HTERT RPE-1 (cell line): ENCODE measurements around the gene NDUFS7.
"Not testable (repeated sequence)": the region's sequence is repeated elsewhere in the genome, so short reads cannot be mapped to it uniquely, and the experiment has no call there.

ENCODE experiments used
- in situ Hi-C: fragments of 300-500 bp; cut with MboI; formaldehyde crosslinking; loops from 4 replicates; pipeline ENCODE4 v1.14.3; 2020; ENCODE audit warnings: low sequenced_read_pairs

The NDUFS7 gene

GRCh38 chr19:1416014-1416841, 32.5 kb downstream of the NDUFS7 start:
- in situ Hi-C loops, result no loop called here

DNA sequence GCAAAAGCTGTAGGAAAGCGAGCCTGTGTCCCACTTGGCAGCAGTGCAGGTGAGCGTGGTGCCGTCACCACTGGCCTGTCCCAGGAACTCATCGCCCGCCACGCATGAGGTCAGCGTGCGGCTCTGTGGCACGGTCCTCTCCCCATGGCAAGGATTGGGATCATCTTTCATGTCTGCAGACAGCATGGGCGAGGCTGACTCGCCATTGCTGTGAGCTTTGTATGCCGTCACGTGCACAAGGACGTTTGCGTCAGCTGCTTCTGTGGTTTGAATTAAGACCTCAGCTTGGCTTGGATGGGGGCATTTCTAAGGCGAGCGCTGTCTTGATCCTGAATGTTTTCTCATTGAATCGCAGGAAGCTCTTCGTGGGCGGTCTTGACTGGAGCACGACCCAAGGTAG, 33.4 kb downstream of the NDUFS7 start:
- in situ Hi-C loops, result no loop called here

DNA sequence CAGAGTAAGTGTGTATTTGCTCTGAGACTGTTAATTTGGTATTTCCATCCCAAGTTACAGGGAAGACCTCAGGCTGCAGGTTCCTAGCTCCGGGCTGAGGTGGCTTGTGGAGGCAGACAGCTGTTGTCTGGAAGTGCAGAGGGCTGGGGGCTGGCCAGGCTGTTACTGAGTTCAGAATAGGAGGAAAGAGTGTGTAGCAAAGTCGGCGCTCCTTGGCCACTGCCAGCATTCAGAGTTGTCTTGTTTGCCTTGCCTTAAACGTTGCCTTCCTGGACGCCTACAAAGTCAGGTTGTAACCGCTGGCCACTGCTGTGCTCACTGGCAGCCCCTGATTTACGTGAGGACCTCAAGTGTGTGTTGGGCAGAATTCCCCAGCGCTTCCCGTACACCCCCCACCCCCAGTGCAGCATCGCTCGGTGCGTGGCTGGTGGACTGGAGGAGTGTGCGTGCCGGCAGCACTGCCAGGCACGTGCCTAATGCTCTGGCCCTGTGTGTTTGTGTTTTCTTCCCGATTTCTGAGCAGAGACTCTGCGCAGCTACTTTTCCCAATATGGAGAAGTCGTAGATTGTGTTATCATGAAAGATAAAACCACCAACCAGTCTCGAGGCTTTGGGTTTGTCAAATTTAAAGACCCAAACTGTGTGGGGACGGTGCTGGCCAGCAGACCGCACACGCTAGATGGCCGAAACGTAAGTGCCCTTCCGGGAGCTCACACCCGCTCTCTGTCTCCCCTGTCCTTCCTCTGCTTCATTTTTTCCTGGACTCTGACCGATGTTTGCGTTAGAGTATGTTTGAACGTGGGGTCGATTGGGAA, 34.2 kb downstream of the NDUFS7 start:
- in situ Hi-C loops, result no loop called here

- in situ Hi-C loops, result no loop called here
Observed at GRCh38 chr19:1418496-1418775, 34.7 kb downstream of the NDUFS7 start.

- in situ Hi-C loops, result no loop called here
Observed at GRCh38 chr19:1418951-1419738, 35.4 kb downstream of the NDUFS7 start.

- in situ Hi-C loops, result not testable (repeated sequence)
Observed at GRCh38 chr19:1420085-1420484, 36.4 kb downstream of the NDUFS7 start.

GRCh38 chr19:1420590-1420989, 36.9 kb downstream of the NDUFS7 start:
- in situ Hi-C loops, result no loop called here

DNA sequence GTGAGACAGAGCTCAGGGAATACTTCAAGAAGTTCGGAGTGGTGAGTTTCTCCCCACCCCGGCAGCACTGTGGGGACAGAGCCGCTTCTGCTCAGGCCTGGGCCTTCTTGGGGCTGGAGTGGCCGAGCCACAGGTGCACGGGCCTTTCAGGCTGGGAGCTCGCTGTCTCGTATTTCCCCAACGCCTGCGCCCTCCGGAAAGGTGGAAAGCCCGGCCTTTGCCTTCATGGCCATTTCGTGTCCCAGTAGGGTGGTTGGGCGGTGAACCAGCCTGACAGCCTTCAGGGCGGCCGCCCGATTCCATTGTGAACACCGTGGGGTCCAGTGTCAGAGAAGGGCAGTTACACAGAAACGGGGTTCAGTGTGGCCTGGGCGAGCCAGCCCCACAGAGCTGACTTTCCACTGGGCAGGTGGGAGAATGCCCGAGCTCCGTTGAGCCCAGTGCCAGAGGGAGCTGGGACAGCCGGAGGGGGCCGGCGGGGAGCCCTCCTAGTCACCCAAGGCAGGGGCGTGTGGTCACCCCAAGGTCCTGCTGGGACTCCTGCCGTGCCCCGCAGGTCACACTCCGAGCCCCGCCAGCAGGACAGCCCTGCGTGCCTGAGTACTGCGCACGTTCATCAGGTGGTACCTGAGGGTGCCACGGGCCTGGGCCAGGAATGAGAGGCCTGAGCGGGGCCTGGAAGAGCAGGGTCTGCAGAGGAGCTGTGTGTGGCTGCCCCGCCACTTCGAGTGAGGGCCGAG, 37.7 kb downstream of the NDUFS7 start:
- in situ Hi-C loops, result no loop called here

DNA sequence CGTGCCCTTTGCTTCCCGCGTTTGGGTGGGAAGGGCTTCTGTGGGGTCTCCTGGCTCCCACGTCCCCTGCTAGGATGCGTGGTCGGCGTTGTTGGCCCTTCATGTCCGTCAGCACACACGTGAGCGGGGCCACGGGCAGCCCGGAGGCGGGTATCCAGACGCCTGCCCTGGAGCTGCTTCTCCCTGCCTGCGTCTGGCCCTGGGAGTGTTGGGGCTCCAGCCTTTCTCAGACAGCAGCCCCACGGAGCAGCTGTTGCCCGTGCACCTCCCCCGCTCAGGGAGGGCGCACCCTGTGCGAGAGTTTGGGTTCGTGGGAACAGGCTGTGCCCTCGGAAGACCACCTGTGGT, 38.2 kb downstream of the NDUFS7 start:
- in situ Hi-C loops, result no loop called here

DNA sequence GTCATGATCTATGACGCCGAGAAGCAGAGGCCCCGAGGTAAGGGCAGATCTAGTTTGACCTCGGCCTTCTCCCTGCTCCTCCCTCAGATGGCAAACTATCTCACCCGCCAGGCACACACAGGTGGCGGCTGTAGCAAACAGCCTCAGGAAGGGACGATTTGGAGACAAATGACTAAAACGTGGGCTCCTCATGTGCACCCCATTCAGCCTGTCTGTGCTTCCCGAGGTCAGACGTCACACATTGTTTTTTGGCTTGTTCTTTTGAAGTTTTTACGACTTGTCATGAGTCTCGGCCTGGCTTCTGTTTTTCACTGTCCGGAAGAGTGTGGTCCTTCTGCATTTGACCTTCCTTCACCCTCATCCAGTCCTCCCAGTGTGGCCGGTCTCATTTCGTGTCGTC, 38.7 kb downstream of the NDUFS7 start:
- in situ Hi-C loops, result no loop called here

- in situ Hi-C loops, result no loop called here
Observed at GRCh38 chr19:1422943-1423342, 39.2 kb downstream of the NDUFS7 start.

DNA sequence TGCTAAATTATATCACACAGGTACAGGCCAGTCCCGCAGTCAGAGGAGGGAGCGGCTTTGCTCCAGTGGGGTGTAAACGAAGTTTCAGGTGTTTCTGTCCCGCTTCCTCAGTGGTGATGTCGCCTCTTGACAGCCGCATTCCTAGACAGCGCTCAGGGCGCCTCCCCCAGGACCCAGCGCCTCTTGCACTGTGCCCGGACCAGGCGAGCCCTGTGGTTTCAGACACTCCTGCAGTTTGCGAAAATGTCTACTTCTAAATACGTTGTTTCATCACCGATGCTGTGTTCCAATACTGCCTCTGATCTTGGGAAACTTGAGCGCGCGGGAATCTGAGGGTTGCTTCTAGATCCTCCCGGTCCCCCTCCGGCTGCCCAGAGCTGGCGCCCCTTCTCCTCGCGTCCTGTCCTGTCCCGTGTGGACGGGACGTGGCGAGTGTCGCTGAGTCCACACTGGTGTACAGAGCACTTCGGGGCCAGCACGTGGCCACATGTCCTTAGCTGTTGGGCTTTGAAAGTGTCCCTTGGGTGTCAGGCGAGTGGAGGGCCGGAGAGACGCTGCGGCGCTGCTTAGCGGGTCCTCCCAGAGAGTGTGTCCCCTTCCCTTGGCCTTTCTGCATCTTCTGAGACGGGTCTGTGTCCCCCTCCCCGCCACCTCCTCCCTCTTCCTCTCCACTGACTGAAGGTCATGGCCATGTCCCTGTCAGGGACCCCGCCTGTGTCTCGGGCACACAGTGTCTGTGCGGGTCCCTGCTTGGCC, 39.9 kb downstream of the NDUFS7 start:
- in situ Hi-C loops, result no loop called here

DNA sequence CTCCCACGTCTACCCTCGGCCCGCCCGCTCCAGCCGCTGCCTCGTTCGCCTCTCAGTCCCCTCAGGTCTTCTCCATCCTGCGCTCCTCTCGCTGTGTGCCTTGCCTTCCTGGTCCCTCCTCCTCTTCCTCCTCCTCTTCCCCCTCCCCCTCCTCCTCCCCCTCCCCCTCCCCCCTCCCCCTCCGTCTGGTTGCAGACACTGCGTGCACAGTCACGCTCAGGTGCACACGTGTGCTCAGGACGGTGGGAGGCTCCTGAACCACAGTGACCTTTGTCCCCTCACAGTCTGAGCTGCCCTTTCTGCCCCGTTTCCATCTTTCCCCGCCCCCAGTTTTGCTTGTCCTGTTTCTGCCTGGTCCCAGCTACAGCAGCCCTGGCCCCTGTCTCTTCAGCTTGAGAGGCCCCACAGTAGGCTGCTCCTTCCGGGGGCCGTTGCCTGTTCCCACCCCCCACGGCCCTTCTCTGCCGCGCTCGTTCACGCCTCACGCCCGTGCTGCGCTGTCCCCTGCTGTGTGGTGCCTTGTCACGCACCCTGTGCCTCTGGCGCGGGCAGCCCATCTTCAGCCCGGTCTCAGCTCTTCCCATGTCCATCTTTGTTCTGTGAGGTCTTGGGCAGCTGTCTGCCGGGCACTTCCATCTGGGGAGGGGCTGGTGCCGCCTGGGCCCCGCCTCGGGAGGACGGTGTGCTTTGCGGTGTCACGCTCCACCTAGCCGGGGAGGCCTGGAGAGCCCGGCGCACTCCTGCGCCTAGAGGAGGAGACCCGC, 40.7 kb downstream of the NDUFS7 start:
- in situ Hi-C loops, result no loop called here

- in situ Hi-C loops, result no loop called here
Observed at GRCh38 chr19:1425102-1425837, 41.6 kb downstream of the NDUFS7 start.

DNA sequence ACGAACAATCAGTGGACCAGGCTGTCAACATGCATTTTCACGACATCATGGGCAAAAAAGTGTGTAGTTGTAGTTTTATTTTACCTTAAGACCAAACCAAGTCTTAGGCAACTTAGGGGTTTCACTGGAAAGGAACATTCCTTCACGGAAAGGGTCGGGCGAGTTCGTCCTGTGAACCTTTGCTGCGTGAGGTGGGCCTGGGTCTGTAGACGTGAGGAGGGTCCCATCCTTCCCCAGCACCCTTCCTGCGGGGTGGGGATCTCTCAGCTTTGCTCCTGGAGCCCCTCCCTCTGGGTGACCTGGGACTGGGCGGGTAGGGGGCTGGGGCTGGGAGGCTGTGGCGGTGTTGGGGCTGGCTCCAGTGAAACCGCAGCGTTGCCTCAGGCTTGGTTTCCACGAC, 42.2 kb downstream of the NDUFS7 start:
- in situ Hi-C loops, result no loop called here

DNA sequence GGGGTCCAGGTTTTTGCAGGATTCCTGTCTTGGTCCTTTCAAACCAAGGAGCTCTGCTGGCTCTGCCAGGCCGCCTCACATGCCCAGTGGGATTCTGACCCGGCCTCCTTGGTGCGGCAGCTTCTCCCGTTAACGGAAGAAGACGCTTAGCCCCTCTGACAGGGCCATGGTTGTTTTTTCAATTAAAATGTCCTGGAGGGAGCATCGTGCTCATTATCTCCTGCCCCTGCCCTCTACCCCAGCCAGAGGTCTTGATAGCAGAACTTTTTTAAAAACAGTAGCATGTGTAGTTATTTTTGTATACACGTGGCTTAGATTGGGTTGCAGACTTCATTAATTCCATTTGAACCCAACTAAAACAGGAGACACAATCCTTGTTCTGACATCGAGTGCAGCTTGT, 43.0 kb downstream of the NDUFS7 start:
- in situ Hi-C loops, result no loop called here

DNA sequence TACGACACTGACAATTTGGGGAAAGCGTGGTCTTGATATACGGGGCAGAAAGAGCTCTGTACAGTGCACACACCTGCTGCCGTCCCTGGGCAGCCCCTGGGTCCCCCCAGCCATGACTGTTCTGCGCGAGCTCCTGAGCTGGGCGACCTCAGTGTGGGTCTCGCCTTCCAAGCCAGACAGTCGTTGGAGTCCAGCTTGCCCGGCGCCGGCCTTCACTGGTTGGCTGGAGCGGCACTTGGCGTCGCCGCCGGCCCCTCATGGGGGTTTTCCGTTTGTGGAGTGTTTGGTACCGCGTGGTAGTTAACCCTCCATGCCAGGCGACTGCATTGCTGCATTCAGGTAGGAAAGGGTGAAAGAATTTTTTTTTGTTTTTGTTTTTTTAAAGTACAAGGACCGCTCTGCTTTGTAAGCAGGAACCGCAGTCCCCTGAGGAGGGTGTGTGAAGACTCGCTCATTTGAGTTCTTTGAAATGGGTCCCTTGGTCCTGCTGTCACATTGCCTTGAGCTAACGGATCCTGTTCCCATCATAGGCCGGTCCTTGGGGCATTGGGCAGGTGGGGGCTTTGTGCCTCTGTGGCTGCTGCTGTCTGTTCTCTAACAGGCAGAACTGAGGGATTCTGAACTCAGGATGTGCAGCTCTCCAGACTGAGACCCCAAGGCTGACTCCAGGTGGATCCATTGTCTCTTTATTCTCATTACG, 43.7 kb downstream of the NDUFS7 start:
- in situ Hi-C loops, result no loop called here

DNA sequence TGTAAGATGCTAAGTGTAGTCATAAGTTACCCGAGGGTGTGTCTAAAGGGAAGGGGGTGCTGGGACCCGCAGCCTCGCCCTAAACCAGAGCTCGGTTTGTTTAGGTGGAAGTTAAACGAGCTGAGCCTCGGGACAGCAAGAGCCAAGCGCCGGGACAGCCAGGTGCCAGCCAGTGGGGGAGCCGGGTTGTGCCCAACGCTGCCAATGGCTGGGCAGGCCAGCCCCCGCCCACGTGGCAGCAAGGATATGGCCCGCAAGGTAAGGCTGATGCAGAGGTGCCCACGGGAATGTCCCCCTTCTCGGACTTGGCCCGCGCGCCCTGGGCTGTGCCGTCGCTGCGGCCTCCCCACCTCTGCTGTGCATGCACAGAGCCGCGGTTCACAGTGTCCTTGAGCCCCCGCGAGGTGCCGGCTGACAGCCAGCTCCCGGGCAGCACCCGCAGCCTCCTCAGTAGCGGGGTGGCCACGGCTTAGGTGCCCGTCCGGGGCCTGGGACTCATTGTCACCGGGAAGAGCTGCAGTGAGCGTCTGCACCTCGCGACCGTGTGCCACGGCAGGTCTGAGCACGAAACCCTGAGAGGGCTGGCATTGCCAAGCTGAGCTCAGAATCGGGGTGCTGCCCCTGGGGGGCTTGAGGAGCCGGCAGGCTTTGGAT, 45.2 kb downstream of the NDUFS7 start:
- in situ Hi-C loops, result no loop called here
